ENCODE measurements around the gene HCFC2.

DNA sequence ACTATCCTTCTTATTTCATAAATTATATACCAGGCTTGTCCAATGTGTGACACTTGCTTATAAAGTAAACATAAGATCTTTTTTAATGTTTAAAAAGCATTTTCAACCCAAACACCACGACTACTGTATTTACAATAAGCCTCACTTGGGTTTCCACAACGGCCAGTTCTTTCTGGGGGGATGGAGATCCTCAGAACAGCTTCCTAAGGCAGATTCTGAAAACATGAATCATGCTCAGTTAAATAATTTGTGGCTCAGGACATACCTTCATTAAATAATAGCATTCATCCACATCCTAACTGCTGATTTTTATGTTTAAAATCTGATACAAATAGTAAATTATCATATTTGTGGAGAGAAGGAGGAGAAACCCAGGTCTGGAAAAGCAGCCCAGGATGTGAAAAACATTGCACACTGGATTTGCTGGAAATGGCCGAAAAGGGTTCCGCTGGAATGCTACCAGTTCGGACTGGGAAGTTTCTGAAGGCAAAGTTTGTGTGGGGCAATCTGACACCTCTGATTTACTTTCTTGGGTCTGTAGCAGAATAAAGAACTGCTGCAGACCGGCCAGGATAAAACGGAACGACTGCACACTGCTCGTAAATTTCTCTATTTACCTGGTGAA, 14.9 kb upstream of the HCFC2 start:
- TF ChIP-seq, protein P1, sequence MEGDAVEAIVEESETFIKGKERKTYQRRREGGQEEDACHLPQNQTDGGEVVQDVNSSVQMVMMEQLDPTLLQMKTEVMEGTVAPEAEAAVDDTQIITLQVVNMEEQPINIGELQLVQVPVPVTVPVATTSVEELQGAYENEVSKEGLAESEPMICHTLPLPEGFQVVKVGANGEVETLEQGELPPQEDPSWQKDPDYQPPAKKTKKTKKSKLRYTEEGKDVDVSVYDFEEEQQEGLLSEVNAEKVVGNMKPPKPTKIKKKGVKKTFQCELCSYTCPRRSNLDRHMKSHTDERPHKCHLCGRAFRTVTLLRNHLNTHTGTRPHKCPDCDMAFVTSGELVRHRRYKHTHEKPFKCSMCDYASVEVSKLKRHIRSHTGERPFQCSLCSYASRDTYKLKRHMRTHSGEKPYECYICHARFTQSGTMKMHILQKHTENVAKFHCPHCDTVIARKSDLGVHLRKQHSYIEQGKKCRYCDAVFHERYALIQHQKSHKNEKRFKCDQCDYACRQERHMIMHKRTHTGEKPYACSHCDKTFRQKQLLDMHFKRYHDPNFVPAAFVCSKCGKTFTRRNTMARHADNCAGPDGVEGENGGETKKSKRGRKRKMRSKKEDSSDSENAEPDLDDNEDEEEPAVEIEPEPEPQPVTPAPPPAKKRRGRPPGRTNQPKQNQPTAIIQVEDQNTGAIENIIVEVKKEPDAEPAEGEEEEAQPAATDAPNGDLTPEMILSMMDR (optimal IDR thresholded peaks at IDR 0.05 in 1 of 3, IDR thresholded peaks at IDR 0.05 in 1 of 3, conservative IDR thresholded peaks at IDR 0.05 in 1 of 3; ENCODE audit: extremely low read depth in 1 of 3, insufficient read depth in 2 of 3, low read length in 3 of 3), result no peak
- TF ChIP-seq EZH2 (IDR thresholded peaks at IDR 0.05; ENCODE audit: low read length), result no peak

Data from keratinocyte (primary cell).